Keratinocyte (primary cell): ENCODE data around the gene IL17D.

ENCODE experiments used
- CTCF ChIP-seq, 3 experiments: IDR thresholded peaks in 1 of 3; conservative IDR thresholded peaks in 1 of 3; optimal IDR thresholded peaks in 1 of 3; 2 replicates in 2 of 3; 3 replicates in 1 of 3; pipeline versions ENCODE3 to v1.5.1; 2011; ENCODE audit warnings: low read length in 3 of 3, mild to moderate bottlenecking in 3 of 3, moderate library complexity in 2 of 3, control low read depth in 1 of 3, inconsistent platforms in 1 of 3; ENCODE audit not compliant: insufficient read depth in 2 of 3; ENCODE audit errors: extremely low read depth in 1 of 3
- EZH2 ChIP-seq: IDR thresholded peaks from one replicate; pipeline ENCODE4 v1.6.1; 2012; ENCODE audit warnings: inconsistent platforms, mild to moderate bottlenecking, low read length, moderate library complexity

DNA sequence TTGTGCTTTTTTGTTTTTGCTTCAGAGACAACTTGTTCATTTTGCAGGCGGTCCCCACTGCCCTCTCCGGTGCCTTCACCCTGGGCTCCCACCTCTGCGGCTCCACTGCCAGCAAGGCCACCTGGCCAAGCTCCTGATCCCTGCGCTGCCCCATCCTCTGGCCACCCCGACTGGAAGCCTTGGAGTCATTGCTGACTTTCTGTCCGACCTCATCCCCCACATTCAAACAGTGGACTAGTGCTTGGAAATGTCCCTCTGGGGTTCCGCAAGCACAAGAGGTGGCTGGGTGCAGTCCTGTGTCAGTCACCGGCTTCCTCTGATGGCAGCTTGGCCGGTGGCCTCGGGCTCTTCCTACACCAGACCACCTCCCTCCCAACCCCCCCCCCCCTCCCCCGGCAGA, 17.0 kb downstream of the IL17D start:
- TF ChIP-seq CTCF (optimal IDR thresholded peaks at IDR 0.05 in 1 of 3, IDR thresholded peaks at IDR 0.05 in 1 of 3, conservative IDR thresholded peaks at IDR 0.05 in 1 of 3; ENCODE audit: extremely low read depth in 1 of 3, insufficient read depth in 2 of 3, low read length in 3 of 3) (no peak), EZH2 (no peak)
